Skeletal muscle tissue (tissue), 4 donors: ENCODE measurements around the gene COBLL1. TPM values are rescaled to one million over a fixed set of nuclear protein-coding genes. Genes with fewer than 3 reads are reported as not detected.

Experiments
- H3K27ac ChIP-seq: one replicate; pipeline ENCODE4 v1.7.0; 2013; ENCODE audit warnings: mild to moderate bottlenecking, low read depth, low read length, inconsistent platforms
- H3K27me3 ChIP-seq, 3 donors: one replicate each; pipeline ENCODE4 v1.7.0; 2013; ENCODE audit warnings: low read length in 3 of 3; ENCODE audit not compliant: control insufficient read depth in 3 of 3, insufficient read depth in 3 of 3
- H3K36me3 ChIP-seq, 3 donors: one replicate each; pipeline ENCODE4 v1.7.0; 2013; ENCODE audit warnings: low read length in 3 of 3; ENCODE audit not compliant: control insufficient read depth in 3 of 3, insufficient read depth in 3 of 3
- H3K4me1 ChIP-seq, 3 donors: one replicate each; pipeline ENCODE4 v1.7.0; 2013; ENCODE audit warnings: low read length in 3 of 3, mild to moderate bottlenecking in 3 of 3; ENCODE audit not compliant: control insufficient read depth in 3 of 3, insufficient read depth in 3 of 3
- H3K4me3 ChIP-seq, 3 donors: one replicate each; pipeline ENCODE4 v1.7.0; 2013; ENCODE audit warnings: low read length in 3 of 3
- H3K9ac ChIP-seq, 3 donors: one replicate each; pipeline ENCODE4 v1.7.0; 2013; ENCODE audit warnings: low read length in 3 of 3, mild to moderate bottlenecking in 3 of 3, moderate library complexity in 2 of 3, low read depth in 1 of 3
- H3K9me3 ChIP-seq, 3 donors: one replicate each; pipeline ENCODE4 v1.7.0; 2013; ENCODE audit warnings: low read length in 3 of 3; ENCODE audit not compliant: control insufficient read depth in 3 of 3
- total RNA-seq: library from RNA; depleted of rRNA; stranded (reverse); fragments of >200 nt; gene quantifications from one replicate; pipeline ENCODE4 v1.2.3, GENCODE V29; 2014
- donor health status: Osteomylitis.

COBLL1 gene
- total RNA-seq, 1 donor from 2014 or later: 11.0 TPM

DNA sequence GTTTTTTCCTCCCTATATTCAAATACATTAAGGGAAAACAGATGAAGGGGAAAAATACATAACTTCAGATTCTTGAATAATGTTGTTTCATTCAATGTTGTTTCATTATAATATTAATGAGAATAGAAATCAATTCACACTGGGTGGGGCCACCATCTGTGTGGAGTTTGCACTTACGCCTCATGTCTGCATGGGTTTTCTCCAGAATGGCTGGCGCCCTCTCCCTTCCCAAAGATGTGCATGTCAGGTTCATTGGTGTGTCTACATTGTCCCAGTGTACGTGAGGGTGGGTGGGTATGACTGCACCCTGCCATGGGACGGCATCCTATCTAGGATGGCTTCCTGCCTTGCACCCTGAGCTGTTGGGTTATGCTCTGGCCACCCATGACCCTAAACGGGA, 51.7 kb downstream of the COBLL1 start:
- peaks cover 0 to 14% (median 4%) of the 10 kb centered on the region in 3 donors for H3K4me1 ChIP-seq

DNA sequence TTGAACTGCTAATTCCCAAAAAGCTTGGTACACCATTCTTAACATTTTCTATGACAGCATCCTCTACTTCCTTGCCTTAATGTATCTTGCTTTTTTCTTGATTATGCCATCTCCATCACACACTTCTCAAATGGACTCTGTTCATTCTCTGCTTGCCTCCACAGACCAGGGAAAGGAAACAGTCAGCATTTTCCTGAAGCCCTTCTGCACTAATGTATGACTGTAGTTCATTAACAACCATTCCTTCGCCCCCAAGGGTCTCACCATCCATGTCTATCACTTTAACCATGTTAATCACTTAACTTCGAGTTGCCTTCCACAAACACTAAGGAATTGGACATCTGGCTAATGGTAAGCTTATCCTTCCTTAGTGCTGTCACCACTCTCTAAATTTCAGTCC, 54.8 kb downstream of the COBLL1 start:
- no peak overlapping the region for H3K27ac ChIP-seq

More for the DNA sequence above, 51.7 kb downstream of the COBLL1 start:
- H3K27me3 ChIP-seq: no peaks in the 10 kb centered on the region
- no peak overlapping the region for H3K27ac ChIP-seq
- H3K36me3 ChIP-seq: no peaks in the 10 kb centered on the region
- H3K9ac ChIP-seq: no peak overlapping the region
- H3K9me3 ChIP-seq: no peaks in the 10 kb centered on the region
- no peak overlapping the region for H3K4me3 ChIP-seq

GRCh38 chr2:164785457-164785856, 56.2 kb downstream of the COBLL1 start:
- Histone ChIP-seq H3K9ac (no peak overlapping the region), H3K9me3 (no peaks in the 10 kb centered on the region), H3K4me1 (peaks cover 2 to 17% (median 8%) of the 10 kb centered on the region in 3 donors), H3K36me3 (no peaks in the 10 kb centered on the region), H3K27me3 (no peaks in the 10 kb centered on the region), H3K4me3 (no peak overlapping the region), H3K27ac (peak overlapping the region; percentile 68)

More for the DNA sequence above, 54.8 kb downstream of the COBLL1 start:
- H3K9ac ChIP-seq: no peak overlapping the region
- H3K27me3 ChIP-seq: no peaks in the 10 kb centered on the region
- no peaks in the 10 kb centered on the region for H3K36me3 ChIP-seq
- H3K4me1 ChIP-seq: peaks cover 2 to 13% (median 8%) of the 10 kb centered on the region in 3 donors
- no peak overlapping the region for H3K4me3 ChIP-seq
- no peaks in the 10 kb centered on the region for H3K9me3 ChIP-seq

- Histone ChIP-seq H3K36me3 (no peaks in the 10 kb centered on the region), H3K4me1 (peaks cover 2 to 17% (median 8%) of the 10 kb centered on the region in 3 donors), H3K27ac (peak overlapping the region; percentile 68), H3K9ac (no peak overlapping the region), H3K27me3 (no peaks in the 10 kb centered on the region), H3K4me3 (no peak overlapping the region), H3K9me3 (no peaks in the 10 kb centered on the region)
These were observed 57.2 kb downstream of the COBLL1 start for GRCh38 chr2:164784376-164784775.

DNA sequence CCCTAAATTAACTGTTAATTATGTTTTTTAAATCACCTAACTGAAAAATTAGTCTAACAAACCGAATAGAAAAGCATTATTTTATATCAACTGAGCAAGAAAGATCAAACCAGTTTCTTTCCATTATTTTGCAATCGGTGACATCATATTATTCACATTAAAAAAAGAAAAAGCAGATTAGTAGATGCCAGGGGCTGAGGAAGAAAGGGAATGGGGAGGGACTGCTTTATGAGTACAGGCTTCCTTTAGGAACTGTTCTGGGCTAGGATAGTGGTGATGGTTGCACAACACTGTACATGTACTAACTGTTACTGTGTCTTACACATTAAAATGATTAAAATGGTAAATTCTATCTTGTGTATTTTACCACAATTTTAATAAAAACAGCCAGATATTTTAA, 59.3 kb downstream of the COBLL1 start:
- Histone ChIP-seq H3K9ac (no peak overlapping the region), H3K27ac (peak overlapping the region; percentile 21), H3K4me1 (peaks cover 2 to 17% (median 8%) of the 10 kb centered on the region in 3 donors)

DNA sequence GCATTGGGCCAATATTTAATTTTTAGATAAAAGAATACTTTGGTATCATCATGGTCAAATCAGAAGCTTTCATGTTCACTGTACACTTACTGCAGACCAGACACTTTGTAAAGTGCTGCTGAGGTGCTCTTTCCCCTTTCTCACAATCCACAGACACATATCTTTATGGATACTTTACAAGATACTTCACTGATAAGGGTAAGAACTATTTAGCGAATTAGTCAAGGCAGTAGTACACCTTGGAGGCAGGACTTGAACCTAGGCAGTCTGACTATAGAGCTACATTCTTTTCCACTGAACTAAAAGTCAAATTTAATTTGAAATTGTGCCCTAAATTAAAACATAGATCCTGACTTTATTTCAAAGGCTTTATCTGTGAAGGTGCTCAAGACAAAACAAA, 60.2 kb downstream of the COBLL1 start:
- peaks cover 2 to 17% (median 8%) of the 10 kb centered on the region in 3 donors for H3K4me1 ChIP-seq

More for the DNA sequence above, 59.3 kb downstream of the COBLL1 start:
- no peaks in the 10 kb centered on the region for H3K36me3 ChIP-seq
- no peaks in the 10 kb centered on the region for H3K27me3 ChIP-seq
- no peak overlapping the region for H3K4me3 ChIP-seq
- H3K9me3 ChIP-seq: no peaks in the 10 kb centered on the region

GRCh38 chr2:164780611-164781178, 60.9 kb downstream of the COBLL1 start:
- Histone ChIP-seq H3K4me1 (peaks cover 2 to 14% (median 8%) of the 10 kb centered on the region in 3 donors), H3K27ac (no peak overlapping the region)

More for the DNA sequence above, 60.2 kb downstream of the COBLL1 start:
- Histone ChIP-seq H3K27ac (peak overlapping the region; percentile 21), H3K27me3 (no peaks in the 10 kb centered on the region), H3K4me3 (no peak overlapping the region), H3K9ac (no peak overlapping the region), H3K36me3 (no peaks in the 10 kb centered on the region), H3K9me3 (no peaks in the 10 kb centered on the region)

GRCh38 chr2:164779383-164780057, 62.1 kb downstream of the COBLL1 start:
- H3K27ac ChIP-seq: no peak overlapping the region

More at GRCh38 chr2:164780611-164781178, 60.9 kb downstream of the COBLL1 start:
- H3K9me3 ChIP-seq: no peaks in the 10 kb centered on the region
- H3K9ac ChIP-seq: no peak overlapping the region
- H3K27me3 ChIP-seq: no peaks in the 10 kb centered on the region
- H3K36me3 ChIP-seq: no peaks in the 10 kb centered on the region
- H3K4me3 ChIP-seq: no peak overlapping the region

DNA sequence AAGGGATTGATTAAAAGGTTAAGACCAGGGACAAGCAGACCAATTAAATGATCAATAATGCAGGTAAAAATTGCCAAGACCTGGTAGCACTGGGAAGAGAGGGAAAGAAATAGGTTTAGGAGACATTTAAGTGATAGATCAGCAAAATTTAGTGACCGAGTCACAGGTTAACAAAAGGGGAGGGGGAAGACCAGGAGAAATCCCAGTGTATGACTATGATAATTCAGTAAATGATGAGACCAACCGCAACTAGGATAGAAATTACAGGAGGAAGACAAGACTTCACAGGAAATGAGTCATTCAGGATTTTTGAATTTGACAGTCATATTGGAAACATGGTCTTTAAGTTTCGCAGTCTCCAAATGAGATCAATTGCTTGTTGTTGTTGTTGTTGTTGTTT, 62.9 kb downstream of the COBLL1 start:
- Histone ChIP-seq H3K36me3 (no peaks in the 10 kb centered on the region), H3K9me3 (no peaks in the 10 kb centered on the region), H3K4me3 (no peak overlapping the region), H3K9ac (no peak overlapping the region), H3K27me3 (no peaks in the 10 kb centered on the region), H3K27ac (no peak overlapping the region), H3K4me1 (peaks cover 0 to 4% (median 0%) of the 10 kb centered on the region in 3 donors)

More at GRCh38 chr2:164779383-164780057, 62.1 kb downstream of the COBLL1 start:
- H3K27me3 ChIP-seq: no peaks in the 10 kb centered on the region
- H3K4me1 ChIP-seq: peaks cover 2 to 7% (median 2%) of the 10 kb centered on the region in 3 donors
- H3K9me3 ChIP-seq: no peaks in the 10 kb centered on the region
- H3K9ac ChIP-seq: no peak overlapping the region
- no peak overlapping the region for H3K4me3 ChIP-seq
- H3K36me3 ChIP-seq: no peaks in the 10 kb centered on the region

GRCh38 chr2:164777847-164778461, 63.7 kb downstream of the COBLL1 start:
- Histone ChIP-seq H3K27ac (no peak overlapping the region), H3K4me1 (peaks cover 0 to 4% (median 0%) of the 10 kb centered on the region in 3 donors), H3K36me3 (no peaks in the 10 kb centered on the region)

More at GRCh38 chr2:164777847-164778461, 63.7 kb downstream of the COBLL1 start:
- Histone ChIP-seq H3K4me3 (no peak overlapping the region), H3K9ac (no peak overlapping the region), H3K27me3 (no peaks in the 10 kb centered on the region), H3K9me3 (no peaks in the 10 kb centered on the region)
